ENCODE results near the gene KCNJ8. TPM values are rescaled to one million over a fixed set of nuclear protein-coding genes. Genes with fewer than 3 reads are reported as not detected.

The KCNJ8 gene
- polyA plus RNA-seq, 3 donors = 21.1 to 22.3 (median 22.2) TPM

GRCh38 chr12:21718944-21719650, 55.4 kb downstream of the KCNJ8 start:
- peak in 1 of 3 donors; percentile 45 for DNase-seq (ENCODE audit: low read depth in 3 of 3, low spot score in 2 of 3)

GRCh38 chr12:21718403-21718802, 56.1 kb downstream of the KCNJ8 start:
- no peak for DNase-seq (ENCODE audit: low read depth in 3 of 3, low spot score in 2 of 3)

DNA sequence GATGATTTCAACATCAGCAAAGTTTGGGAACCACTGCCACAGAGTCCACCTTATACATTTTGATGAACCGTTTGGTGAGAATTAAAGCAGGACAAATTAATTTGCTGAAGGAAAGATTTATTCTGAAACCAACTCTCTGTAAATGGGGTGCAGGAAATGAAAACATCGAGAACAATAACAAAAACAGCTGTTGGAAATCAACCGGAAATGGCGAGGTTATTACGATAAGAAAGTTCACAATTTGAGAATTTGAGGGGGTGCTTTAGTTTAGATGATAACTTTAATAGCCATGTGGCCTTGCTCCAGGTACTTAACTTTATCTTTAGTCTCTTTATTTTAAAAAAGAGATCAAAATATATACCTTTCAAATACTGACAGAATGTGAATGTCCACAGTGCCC, 56.7 kb downstream of the KCNJ8 start:
- no peak for DNase-seq (ENCODE audit: low read depth in 3 of 3, low spot score in 2 of 3)

GRCh38 chr12:21715386-21715785, 59.1 kb downstream of the KCNJ8 start:
- no peak for DNase-seq (ENCODE audit: low read depth in 3 of 3, low spot score in 2 of 3)

Other genes with a start within 250 kb of the KCNJ8 start
- gene SPX, start 248.4 kb downstream of the KCNJ8 start, polyA plus RNA-seq (ENCODE audit: insufficient read length in 3 of 3) = 10 to 100 TPM; 14.7 to 21.3 (median 18.9) TPM
- under 1 TPM in 2 of 3 donors, not detected in 1; 0.08 to 0.19 TPM for gene GYS2, start 169.9 kb downstream of the KCNJ8 start, polyA plus RNA-seq (ENCODE audit: insufficient read length in 3 of 3)
- 1,000 to 10,000 TPM; 1,824 to 1,884 (median 1,835) TPM for gene LDHB, start 116.9 kb downstream of the KCNJ8 start, polyA plus RNA-seq (ENCODE audit: insufficient read length in 3 of 3)
- 10 to 100 TPM; 21.2 to 26.0 (median 22.5) TPM for gene ABCC9, start 166.7 kb upstream of the KCNJ8 start, polyA plus RNA-seq (ENCODE audit: insufficient read length in 3 of 3)

Data from right renal cortex interstitium (tissue), 3 donors.